Stimulated activated CD8-positive, alpha-beta memory T cell treated with anti-CD3 and anti-CD28 coated beads, Interleukin-4, amount 100 ng/mL, for 24 hours (primary cell): ENCODE results near the gene MUCL1.
"Not testable (repeated sequence)": the region's sequence is repeated elsewhere in the genome, so short reads cannot be mapped to it uniquely, and the experiment has no call there.

Source experiments
- DNase-seq: peaks from one replicate; pipeline ENCODE4 v3.0.0-alpha.2; 2020; ENCODE audit warnings: low read depth

Gene MUCL1, protein sequence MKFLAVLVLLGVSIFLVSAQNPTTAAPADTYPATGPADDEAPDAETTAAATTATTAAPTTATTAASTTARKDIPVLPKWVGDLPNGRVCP

DNA sequence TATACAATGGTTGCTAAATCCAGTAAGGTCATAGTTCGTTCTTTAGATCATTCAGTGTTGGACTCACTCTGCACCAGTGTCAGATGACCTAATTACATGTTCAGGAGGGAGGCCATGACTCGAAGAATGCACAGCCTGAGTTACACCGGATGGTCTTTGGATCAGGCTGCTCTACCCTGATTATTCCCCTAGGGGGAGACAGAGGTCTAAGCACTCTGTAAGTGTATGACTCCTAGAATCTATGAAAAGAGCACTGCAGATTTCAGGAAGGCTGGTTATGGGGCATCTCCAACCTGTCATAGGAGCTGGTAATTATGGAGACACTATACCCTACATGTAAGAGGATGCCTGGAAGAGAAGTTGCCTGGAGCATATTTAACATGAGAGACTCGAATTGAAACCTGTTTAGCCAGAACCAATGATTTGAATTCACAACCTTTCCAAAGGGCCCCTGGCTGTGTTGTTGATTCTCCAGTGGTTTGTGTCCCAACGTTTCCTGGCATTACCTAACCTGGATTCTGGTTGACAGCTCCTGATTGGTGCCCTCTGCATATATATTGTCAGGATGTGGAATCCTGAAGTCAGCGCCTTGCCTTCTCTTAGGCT, at the start of gene MUCL1:
Gene MUCL1 (plus strand): TSS at position 584 of the 606 bp plus-strand sequence. CDS start 67 bp downstream, outside the sequence.
- peak; percentile 48 for DNase-seq

DNA sequence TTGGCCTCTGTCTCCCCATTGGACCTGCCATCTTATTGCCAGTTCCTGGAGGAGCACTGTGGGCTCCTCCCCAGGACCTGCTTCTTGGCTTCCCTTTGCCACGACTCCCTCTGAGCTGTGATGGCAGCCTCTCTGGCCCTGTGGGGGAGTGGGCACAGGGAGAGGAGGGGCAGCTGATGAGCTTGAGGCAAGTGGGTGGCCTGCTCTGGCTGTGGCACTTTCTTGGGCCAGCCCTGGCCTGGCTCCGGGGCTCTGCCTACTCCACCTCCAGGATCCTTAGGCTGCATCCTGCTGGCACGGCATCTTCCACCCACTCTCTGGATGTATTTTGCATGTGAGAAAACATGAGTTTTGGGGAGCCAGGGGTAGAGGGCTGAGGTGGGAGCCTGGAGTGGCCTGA, 32.6 kb upstream of the MUCL1 start:
- no peak for DNase-seq

DNA sequence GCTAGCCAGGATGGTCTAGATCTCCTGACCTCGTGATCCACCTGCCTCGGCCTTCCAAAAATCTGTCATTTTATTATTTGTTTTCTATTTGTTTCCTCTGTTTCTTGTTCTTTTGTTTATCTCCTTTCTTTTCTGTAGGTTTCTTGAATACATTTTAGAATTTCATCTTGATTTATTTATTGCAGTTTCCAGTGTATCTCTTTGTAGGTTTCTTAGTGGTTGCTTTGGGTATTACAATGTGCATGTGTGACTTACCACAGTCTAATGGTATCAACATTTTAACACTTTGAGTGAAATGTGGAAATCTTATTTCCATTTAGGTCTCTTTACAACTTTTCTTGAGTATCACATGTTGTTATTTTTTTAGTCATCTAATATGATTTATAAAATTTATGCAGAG, 29.9 kb upstream of the MUCL1 start:
- no peak for DNase-seq

DNA sequence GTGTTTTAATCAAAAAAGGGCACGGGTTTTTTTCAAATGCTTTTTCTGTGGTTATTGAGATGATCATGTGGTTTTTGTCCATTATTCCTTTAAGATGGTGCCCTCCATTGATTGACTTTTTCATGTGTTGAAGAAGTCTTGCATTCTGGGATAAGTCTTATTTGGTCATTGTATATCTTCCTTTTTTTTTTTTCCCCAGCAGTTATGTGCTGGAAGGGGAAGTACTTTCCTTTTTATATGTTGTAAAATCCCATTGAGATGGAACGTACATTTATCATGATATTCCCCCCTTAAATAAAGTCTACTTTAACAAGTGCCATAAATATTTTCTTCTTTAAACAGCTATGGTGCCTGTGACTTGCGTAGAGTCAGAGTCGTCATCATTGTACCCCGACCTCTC, 24.8 kb upstream of the MUCL1 start:
- no peak for DNase-seq

DNA sequence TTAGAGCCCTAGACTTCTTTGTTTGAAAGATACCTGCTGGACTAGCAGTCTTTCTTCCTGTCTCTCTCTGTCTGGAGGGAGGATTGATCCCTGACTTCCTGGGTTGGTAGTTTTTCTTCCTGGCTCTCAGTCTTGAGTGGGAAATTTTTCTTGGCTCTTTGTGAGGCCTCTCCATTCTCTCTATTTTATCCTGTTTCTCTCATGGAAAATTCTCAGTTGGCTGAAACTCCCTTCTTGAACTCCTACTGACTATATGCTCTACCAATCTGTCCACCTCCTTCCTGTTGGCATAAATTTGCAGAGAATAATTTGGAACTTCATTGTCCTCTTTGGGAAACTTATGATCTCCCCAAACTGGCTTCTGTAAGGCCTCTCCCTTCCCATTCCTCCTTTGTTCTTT, 24.1 kb upstream of the MUCL1 start:
- DNase-seq, result no peak

DNA sequence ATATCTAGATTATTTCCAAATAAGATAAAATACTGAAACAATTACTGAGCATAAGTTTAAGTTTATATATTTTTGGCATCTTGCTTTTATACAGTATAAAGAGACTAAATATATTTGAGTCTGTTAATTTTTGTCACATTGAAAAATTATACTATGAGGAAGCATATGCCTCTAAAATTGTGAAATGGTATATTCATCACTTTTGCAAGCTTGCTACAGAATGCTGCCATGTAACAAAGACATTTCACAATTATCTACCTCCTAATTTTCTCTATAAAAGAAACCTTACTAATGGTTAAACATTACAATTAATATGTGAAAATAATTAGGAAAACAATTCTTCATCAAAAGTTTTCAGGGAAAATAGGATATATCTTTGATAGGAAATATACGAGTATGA, 22.7 kb upstream of the MUCL1 start:
- no peak for DNase-seq

DNA sequence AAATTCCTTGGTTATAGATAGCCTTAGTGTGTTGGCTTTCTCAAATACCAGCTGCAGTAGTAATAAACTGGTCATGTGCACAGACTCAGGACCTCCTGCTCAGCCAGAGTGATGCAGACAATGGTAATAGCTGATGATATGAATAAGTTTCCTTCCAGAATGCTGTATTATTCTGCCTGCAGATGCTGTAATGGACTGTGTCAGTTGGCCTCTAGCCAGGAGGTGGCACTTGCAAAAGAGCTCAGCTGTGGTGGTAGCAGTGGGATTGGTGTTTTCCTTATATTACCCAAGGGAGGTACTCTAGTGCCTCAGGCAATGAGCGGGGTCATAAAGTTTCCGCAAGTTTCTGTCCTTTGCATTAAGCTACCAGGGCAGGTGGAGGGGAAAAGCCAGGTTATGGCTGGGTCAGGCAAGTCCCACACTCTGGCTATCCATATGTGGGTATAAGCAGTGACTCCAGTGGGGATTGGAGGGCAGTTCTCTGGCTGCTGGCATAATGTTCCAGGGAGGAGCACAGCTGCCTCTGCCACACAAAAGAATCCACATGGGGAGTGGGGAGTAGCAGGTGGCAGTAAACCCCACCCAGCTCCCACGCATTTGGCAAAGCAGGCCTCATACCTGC, 14.0 kb upstream of the MUCL1 start:
- no peak for DNase-seq

DNA sequence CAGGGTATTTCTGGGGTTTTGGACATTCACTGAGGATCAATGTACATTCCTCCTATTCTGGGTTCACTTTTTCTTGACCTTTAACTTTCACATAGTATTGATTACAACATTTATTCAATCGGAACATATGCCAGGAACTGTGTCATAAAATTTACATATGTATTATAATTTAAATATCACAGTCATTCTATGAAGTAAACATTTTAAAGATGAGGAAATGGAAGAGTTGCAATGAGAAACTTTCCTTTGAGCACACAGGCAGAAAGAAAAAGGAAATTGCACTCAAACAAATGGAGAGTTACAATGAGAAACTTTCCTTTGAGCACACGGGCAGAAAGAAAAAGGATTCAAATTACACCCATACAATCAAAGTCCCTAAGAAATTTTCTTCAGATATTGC, 3.1 kb downstream of the MUCL1 start:
- no peak for DNase-seq

DNA sequence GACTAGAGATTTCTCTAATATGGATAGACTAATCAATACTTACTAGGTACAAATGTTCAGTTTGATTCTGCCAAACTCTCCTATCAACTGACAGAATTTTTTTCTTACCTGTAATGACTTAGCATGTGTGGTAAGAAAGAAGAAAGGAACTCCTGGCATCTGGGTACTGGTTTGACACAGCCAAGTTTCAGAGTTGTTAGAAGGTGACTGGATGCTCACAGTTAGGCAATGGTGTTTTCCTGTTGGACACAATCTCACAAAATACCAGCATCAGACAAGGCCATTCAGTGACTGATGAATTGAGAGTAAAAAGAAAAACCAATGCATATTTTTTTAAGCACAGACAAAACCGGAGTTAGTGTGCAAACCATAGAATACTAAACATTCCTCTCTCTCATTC, 4.2 kb downstream of the MUCL1 start:
- DNase-seq, result no peak

DNA sequence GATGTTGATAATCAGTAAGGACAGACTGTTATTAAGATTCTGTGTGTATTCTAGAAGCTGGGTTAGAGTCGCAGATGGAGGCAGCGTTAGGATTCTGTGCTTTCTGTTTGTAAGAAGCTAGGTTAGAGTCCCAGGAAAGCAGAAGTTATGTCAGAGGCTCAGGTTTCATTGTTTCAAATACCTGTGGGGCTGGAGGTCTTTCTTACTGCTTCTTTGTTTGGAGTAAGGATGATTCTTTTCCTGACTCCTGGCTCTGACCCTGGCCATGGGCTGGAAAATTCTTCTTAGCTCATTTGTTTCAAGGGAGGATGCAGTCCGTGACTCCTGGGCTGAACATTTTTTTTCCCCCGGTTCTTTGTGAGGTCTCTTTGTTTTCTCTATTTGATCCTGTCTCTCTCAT, 5.2 kb downstream of the MUCL1 start:
- DNase-seq, result no peak

DNA sequence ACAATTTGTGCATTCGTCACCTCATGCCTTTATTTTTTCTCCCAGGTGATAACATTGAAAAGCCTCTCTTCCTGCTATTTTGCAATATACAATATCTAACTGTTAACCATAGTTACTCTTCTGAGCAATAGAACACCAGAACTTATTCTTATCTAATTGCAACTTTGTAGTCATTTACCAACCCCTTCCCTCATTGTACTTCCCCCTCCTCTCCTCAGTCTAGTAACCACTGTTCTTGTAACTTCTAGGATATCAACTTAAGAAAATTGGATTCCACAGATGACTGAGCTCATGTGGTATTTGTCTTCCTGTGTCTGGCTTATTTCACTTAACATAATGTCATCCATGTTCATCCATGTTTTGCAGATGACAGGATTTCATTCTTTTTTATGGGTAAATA, 7.6 kb downstream of the MUCL1 start:
- no peak for DNase-seq

DNA sequence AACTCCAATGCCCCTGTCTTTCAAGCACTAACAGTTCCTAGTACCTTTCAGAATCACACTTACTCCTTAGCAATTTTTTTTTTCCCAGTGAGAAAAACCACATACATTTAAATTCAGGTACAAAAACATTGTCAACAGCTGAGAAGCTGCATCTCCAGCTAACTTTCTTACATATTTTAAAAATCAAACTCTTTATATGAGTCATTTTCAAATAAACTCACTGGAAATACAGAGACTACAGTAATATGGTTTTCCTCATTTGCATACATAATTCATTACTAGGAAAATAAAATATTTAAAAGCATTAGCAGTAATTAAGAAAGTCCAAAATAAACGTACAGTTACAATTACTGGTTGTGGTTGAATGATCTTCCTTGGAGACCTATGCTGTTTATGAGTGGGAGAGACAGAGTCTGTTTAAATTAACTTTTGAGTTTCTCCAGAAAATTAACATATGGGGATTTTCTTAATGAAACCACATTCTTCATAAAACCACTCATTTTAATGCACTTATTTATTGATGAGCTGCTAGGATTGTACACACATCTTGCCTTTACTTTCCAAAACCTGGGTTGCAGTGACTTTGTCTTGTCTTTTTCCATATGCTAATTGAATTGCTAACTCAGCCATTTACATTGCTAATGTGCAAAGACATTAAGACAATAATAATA, 9.8 kb downstream of the MUCL1 start:
- DNase-seq, result no peak

DNA sequence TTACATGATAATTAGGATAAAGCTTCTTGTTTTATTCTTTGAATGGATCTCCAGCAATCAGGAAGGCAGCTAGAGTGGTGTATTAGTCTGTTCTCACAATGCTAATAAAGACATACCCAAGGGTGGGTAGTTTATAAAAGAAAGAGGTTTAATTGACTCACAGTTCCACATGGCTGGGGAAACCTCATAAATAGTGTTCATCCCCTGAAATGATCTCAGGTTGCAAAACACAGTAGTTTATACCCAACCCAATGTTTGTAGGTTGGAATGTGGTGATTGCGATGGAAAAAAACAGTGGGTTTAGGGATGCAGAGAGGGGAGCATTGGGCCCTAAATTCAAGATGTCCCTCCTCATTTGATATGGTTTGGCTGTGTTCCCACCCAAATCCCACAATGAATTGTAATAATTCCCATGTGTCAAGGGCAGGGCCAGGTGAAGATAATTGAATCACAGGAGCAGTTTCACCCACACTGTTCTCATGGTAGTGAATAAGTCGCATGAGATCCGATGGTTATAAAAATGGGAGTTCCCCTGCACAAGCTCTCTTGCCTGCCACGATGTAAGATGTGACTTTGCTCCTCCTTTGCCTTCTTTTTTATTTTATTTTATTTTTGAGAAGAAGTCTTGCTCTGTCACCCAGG, 11.5 kb downstream of the MUCL1 start:
- DNase-seq, result no peak

DNA sequence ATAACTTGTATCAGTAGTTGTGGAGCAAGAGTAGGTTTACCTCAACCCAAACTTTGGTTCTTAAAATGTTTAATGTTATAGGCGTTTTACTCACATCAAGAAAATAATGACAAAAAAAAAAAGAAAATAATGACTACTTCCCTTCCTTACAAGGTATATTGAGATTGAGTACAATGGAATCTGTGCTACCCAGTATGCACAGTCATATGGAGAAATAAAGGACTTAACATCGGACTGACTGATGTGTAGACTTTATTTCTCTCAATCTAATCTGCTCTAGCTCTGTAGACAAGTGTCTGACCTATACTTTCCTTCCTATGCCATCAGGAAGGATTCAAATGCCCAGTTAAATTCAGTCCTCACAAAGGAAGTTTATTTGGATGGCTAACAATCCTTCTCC, 14.4 kb downstream of the MUCL1 start:
- DNase-seq, result no peak

DNA sequence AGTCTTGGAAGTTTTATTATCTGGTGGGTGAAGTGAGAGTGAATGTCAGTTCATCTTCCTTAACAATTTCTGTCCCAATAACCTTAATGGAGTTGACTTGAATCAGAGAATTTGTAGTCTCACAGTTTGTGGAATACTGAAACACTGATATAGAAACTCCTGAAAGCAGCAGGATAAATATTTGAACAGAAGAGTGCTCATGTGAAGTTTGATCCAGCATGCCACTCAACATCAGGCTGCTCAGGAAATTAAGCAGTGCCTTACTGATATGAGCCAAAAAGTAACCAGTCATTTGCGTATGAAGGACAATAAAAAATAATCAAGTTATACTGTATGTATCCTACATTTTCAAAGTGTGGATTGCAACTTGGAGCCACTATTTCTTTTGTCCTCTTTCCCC, 15.7 kb downstream of the MUCL1 start:
- no peak for DNase-seq

DNA sequence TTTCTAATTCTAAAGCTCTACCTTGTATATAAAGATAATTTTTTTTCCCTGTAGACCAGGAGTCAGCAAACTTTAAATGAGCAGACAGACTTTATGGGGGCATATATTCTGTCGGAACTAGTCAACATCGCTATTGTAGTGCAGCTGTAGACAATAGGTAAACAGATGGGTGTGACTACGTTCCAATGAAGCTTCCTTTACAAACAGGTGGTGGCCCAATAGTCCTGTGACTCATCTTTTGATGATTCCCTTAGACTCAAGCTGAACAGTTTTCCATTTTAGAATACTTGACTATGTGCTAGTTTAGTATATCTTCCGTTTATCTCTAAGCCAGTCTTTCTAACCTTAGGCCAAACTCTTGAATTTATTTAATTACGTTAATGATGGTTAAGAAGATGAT, 16.3 kb downstream of the MUCL1 start:
- DNase-seq, result no peak

DNA sequence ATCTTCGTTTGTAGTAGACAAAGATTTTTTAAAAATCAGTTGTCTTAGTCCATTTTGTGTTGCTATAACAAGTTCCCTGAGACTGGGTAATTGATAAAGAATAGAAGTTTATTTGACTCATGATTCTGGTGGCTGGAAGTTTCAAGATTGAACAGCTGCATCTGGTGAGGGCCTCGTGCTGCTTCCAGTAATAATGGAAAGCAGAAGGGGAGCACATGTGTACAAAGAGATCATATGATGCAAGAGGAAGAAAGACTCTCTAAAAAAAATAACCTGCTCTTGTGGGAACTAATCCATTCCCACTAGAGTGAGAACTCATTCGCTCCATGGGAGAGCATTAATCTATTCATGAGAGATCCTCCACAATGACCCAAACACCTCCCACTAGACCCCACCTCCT, 24.8 kb downstream of the MUCL1 start:
- no peak for DNase-seq

DNA sequence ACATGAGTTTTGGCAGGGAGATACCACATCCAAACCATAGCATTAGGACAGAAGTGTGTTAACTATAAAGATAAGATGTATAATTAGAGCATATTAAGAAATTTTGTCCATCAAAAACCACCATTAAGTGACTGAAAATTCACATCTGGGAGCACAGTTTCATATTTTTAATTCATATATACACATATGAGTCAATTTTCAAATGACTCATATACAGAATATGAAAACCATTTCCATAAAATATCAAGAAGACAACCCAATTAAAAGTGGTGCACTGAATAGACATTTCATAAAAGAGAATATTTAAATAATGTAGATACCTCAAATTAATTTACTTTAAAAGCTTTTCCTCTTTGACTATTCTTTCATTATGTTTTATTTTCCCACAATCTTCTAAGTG, 25.3 kb downstream of the MUCL1 start:
- DNase-seq, result no peak

DNA sequence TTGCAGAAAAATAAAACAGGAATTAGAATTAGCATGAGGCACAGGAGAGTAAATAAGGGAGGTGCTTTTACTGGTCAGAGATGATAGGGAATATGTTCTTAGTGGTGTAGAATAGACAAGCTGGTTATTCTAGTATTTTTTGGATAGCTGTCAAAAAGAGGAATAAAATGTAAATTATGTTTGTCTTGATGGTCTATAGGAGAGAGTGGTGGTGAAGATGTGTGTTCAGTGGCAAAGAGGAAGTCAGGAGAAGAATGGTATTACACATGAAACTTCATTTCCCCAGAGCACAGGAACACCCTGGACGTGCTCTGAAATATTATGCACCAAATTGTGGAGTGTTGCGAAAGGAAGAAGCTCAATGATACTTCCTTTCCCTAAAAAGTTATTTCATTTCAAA, 27.8 kb downstream of the MUCL1 start:
- DNase-seq, result no peak

DNA sequence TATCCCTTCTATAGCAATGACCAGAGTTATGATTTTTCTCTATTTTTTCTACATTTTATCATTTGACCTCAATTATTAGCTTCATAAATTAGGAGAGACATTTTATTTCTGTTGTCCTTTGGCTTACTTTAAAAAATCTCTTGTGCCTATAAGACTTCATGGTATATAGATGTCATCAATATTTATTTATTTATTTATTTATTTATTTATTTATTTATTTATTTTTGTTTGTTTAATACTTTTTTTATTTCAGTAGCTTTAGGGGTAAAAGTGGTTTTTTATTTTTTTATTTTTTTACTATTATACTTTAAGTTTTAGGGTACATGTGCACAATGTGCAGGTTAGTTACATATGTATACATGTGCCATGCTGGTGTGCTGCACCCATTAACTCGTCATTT, 28.3 kb downstream of the MUCL1 start:
- DNase-seq, result not testable (repeated sequence)

DNA sequence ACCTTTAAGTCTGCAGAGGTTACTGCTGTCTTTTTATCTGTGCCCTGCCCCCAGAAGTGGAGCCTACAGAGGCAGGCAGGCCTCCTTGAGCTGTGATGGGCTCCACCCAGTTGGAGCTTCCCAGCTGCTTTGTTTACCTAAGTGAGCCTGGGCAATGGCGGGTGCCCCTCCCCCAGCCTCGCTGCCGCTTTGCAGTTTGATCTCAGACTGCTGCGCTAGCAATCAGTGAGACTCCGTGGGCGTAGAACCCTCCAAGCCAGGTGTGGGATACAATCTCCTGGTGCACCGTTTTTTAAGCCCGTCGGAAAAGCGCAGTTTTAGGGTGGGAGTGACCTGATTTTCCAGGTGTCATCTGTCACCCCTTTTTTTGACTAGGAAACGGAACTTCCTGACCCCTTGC, 34.1 kb downstream of the MUCL1 start:
- not testable (repeated sequence) for DNase-seq

DNA sequence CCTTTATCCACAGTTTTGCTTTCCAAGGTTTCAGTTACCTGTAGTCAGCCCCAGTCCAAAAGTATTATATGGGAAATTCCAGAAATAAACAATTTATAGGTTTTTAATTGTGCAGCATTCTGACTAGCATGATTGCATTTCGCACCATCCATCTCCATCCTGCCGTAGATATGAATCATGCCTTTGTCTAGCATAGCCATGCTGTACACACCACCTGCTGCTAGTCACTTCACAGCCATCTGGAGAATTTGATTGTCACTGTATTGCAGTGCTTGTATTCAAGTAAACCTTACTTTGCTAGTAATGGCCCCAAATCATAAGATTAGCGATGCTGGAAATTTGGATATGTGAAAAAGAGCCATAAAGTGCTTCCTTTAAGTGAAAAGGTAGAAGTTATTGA, 36.0 kb downstream of the MUCL1 start:
- DNase-seq, result no peak
